CD14-positive monocyte (primary cell): ENCODE measurements around the gene TRIM31. TPM values are rescaled to one million over a fixed set of nuclear protein-coding genes. Genes with fewer than 3 reads are reported as not detected.

Experiments used
- DNase-seq, 3 donors: peaks; one replicate each; pipeline ENCODE4 v3.0.0-alpha.2; 2011 to 2022
- H2AFZ ChIP-seq: 2 replicates; pipeline ENCODE4 v1.6.0; 2012; ENCODE audit warnings: mild to moderate bottlenecking, low read depth, low read length, inconsistent platforms; ENCODE audit not compliant: insufficient read depth, poor library complexity, severe bottlenecking
- H3K27ac ChIP-seq, 2 donors: 1 replicate in 1 of 2; 2 replicates in 1 of 2; pipeline ENCODE4 v1.5.1; 2012 to 2013; ENCODE audit warnings: low read length in 2 of 2, control low read depth in 1 of 2, inconsistent platforms in 1 of 2, low read depth in 1 of 2, mild to moderate bottlenecking in 1 of 2
- H3K27me3 ChIP-seq, 2 donors: one replicate each; pipeline versions ENCODE4 v1.6.0 to v1.6.1; 2011 to 2013; ENCODE audit warnings: low read length in 2 of 2; ENCODE audit not compliant: control insufficient read depth in 2 of 2, insufficient read depth in 2 of 2
- H3K36me3 ChIP-seq, 2 donors: replicated peaks in 1 of 2; 1 replicate in 1 of 2; 2 replicates in 1 of 2; pipeline versions ENCODE4 v1.5.1 to v1.6.1; 2012 to 2013; ENCODE audit warnings: low read length in 2 of 2, control low read depth in 1 of 2, inconsistent platforms in 1 of 2, mild to moderate bottlenecking in 1 of 2; ENCODE audit not compliant: insufficient read depth in 2 of 2, control insufficient read depth in 1 of 2
- H3K4me1 ChIP-seq, 2 donors: 1 replicate in 1 of 2; 2 replicates in 1 of 2; pipeline versions ENCODE4 v1.5.1 to v1.6.1; 2012 to 2013; ENCODE audit warnings: low read length in 2 of 2, control low read depth in 1 of 2, inconsistent platforms in 1 of 2, mild to moderate bottlenecking in 1 of 2, moderate library complexity in 1 of 2; ENCODE audit not compliant: insufficient read depth in 2 of 2, control insufficient read depth in 1 of 2
- H3K4me2 ChIP-seq: replicated peaks from 2 replicates; pipeline ENCODE3; 2012; ENCODE audit warnings: low read length, moderate library complexity, mild to moderate bottlenecking; ENCODE audit not compliant: poor library complexity, severe bottlenecking; ENCODE audit errors: extremely low read depth
- H3K4me3 ChIP-seq, 3 experiments: fragments of 200-600 bp in 1 of 3; sonication (generic) in 1 of 3; replicated peaks in 1 of 3; 1 replicate in 2 of 3; 2 replicates in 1 of 3; pipeline ENCODE4 v1.5.1; 2011 to 2013; ENCODE audit warnings: low read length in 3 of 3, mild to moderate bottlenecking in 3 of 3, control low read depth in 2 of 3, low read depth in 2 of 3, inconsistent platforms in 1 of 3, moderate library complexity in 1 of 3
- H3K79me2 ChIP-seq: 2 replicates; pipeline ENCODE4 v1.6.0; 2012; ENCODE audit warnings: mild to moderate bottlenecking, control low read depth, inconsistent platforms, low read length, moderate library complexity; ENCODE audit not compliant: insufficient read depth
- H3K9ac ChIP-seq: 2 replicates; pipeline ENCODE4 v1.6.0; 2017; ENCODE audit warnings: low read length, mild to moderate bottlenecking; ENCODE audit not compliant: insufficient read depth, poor library complexity, severe bottlenecking
- H3K9me3 ChIP-seq, 2 donors: replicated peaks in 1 of 2; 1 replicate in 1 of 2; 2 replicates in 1 of 2; pipeline versions ENCODE4 v1.5.1 to v1.6.1; 2012 to 2013; ENCODE audit warnings: low read length in 2 of 2, control low read depth in 1 of 2; ENCODE audit not compliant: control insufficient read depth in 1 of 2, insufficient read depth in 1 of 2
- H4K20me1 ChIP-seq: 2 replicates; pipeline ENCODE4 v1.6.0; 2012; ENCODE audit warnings: mild to moderate bottlenecking, low read length, control low read depth, moderate library complexity; ENCODE audit not compliant: insufficient read depth
- H3K27ac Mint-ChIP-seq, 7 donors: one replicate each; pipeline ENCODE4 v1.8.0; 2020; ENCODE audit warnings: mild to moderate bottlenecking in 7 of 7, mixed read lengths in 7 of 7, moderate library complexity in 6 of 7, inconsistent platforms in 2 of 7
- H3K27me3 Mint-ChIP-seq, 3 donors: one replicate each; pipeline ENCODE4 v1.8.0; 2021 to 2022; ENCODE audit warnings: low read depth in 3 of 3, mild to moderate bottlenecking in 3 of 3, mixed read lengths in 3 of 3, moderate library complexity in 3 of 3, inconsistent platforms in 1 of 3
- H3K36me3 Mint-ChIP-seq, 2 donors: one replicate each; pipeline ENCODE4 v1.8.0; 2020; ENCODE audit warnings: mixed read lengths in 2 of 2, inconsistent platforms in 1 of 2, mild to moderate bottlenecking in 1 of 2
- H3K4me1 Mint-ChIP-seq: one replicate; pipeline ENCODE4 v1.8.0; 2020; ENCODE audit warnings: mild to moderate bottlenecking, mixed read lengths
- H3K4me3 Mint-ChIP-seq, 2 donors: one replicate each; pipeline ENCODE4 v1.8.0; 2020; ENCODE audit warnings: mild to moderate bottlenecking in 2 of 2, mixed read lengths in 2 of 2, moderate library complexity in 1 of 2
- H3K9me3 Mint-ChIP-seq, 7 donors: one replicate each; pipeline ENCODE4 v1.8.0; 2020 to 2022; ENCODE audit warnings: mixed read lengths in 7 of 7, mild to moderate bottlenecking in 6 of 7, moderate library complexity in 6 of 7, inconsistent platforms in 2 of 7
- WGBS: methylation state at CpG from one replicate; pipeline ENCODE4 v1.1.5; 2013; ENCODE audit warnings: missing lambda C conversion rate; ENCODE audit not compliant: insufficient coverage; 5-methylcytosine and 5-hydroxymethylcytosine counted together
- intact Hi-C, 2 donors: fragments of 100-400 bp; cut with micrococcal nuclease; formaldehyde crosslinking; loops; one replicate each; pipeline versions ENCODE4 v1.15.0 to v1.15.1; 2023
- polyA plus RNA-seq, 3 donors: library from polyadenylated mRNA; depleted of rRNA in 1 of 3; unstranded in 2 of 3; stranded (reverse) in 1 of 3; fragments of 300-500 nt in 2 of 3; fragments of >200 nt in 1 of 3; fragmentation: Illumina TruSeq in 2 of 3; gene quantifications; 1 replicate in 2 of 3; 2 replicates in 1 of 3; pipeline ENCODE4 v1.2.3, GENCODE V29; 2012 to 2021
- TF ChIP-seq, protein P1 (sequence below): fragments of 200-600 bp; IDR thresholded peaks from one replicate; pipeline ENCODE4 v1.8.0; 2022; ENCODE audit warnings: antibody characterized with exemption, mild to moderate bottlenecking

The TRIM31 gene
- polyA plus RNA-seq, 3 donors: not detected

DNA sequence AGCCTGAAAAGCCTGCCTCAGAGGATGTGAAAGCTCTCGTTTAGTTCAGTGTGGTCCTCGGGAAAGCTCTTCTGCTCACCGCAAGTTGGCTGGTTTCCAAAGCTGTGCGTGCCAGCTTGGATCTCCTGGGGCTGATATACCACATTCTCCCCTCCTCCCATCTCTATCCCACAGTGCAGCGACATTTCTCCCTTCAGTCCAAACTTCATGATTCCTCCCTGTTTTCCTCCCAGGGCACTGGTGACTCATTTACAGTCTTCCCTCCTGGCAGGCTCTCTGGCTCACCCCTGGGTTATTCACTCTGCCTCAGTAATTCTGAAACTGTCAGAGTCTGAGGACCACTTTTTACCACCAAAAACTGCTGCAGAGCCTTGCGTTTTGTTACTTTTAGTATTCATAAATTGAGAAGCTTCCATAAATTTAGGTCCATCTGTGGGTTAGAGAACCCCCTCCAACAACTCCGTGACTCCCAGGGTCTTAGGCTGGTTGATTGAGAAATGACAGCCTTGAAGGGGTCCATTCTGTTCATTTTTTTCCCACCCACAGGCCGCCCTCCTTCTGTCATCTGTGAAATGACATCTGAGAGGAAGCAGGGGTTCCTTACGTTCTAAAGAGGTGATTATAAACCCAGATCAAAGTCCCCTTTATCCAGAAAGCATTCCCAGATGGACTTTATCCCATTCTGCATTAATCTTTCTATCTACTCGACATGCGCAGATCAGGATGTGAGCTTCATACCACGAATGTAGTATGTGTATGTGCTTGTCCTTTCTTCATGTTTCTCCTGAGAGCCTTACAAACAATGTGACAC is 42.0 kb upstream of the TRIM31 start:
- Histone ChIP-seq H3K9me3 (no peaks in the 10 kb centered on the region), H3K36me3 (no peaks in the 10 kb centered on the region), H2AFZ (no peak overlapping the region), H3K4me2 (no peak overlapping the region), H3K27ac (no peak overlapping the region), H4K20me1 (no peaks in the 10 kb centered on the region), H3K4me1 (peaks cover 28 to 38% of the 10 kb centered on the region in 2 donors), H3K9ac (no peak overlapping the region), H3K4me3 (no peak overlapping the region), H3K27me3 (no peaks in the 10 kb centered on the region), H3K79me2 (no peaks in the 10 kb centered on the region)
- Mint-ChIP-seq H3K4me3 (no peak overlapping the region), H3K9me3 (peaks cover 0 to 3% (median 0%) of the 10 kb centered on the region in 7 donors), H3K27ac (no peak overlapping the region), H3K36me3 (no peaks in the 10 kb centered on the region), H3K27me3 (peaks cover 0 to 4% (median 0%) of the 10 kb centered on the region in 3 donors), H3K4me1 (peaks cover 33% of the 10 kb centered on the region)
- WGBS: 100% methylated on average over 3 of the region's 12 CpGs
- TF ChIP-seq, protein P1, sequence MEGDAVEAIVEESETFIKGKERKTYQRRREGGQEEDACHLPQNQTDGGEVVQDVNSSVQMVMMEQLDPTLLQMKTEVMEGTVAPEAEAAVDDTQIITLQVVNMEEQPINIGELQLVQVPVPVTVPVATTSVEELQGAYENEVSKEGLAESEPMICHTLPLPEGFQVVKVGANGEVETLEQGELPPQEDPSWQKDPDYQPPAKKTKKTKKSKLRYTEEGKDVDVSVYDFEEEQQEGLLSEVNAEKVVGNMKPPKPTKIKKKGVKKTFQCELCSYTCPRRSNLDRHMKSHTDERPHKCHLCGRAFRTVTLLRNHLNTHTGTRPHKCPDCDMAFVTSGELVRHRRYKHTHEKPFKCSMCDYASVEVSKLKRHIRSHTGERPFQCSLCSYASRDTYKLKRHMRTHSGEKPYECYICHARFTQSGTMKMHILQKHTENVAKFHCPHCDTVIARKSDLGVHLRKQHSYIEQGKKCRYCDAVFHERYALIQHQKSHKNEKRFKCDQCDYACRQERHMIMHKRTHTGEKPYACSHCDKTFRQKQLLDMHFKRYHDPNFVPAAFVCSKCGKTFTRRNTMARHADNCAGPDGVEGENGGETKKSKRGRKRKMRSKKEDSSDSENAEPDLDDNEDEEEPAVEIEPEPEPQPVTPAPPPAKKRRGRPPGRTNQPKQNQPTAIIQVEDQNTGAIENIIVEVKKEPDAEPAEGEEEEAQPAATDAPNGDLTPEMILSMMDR: no peak
- no peak for DNase-seq
- intact Hi-C loops: no loop called here

DNA sequence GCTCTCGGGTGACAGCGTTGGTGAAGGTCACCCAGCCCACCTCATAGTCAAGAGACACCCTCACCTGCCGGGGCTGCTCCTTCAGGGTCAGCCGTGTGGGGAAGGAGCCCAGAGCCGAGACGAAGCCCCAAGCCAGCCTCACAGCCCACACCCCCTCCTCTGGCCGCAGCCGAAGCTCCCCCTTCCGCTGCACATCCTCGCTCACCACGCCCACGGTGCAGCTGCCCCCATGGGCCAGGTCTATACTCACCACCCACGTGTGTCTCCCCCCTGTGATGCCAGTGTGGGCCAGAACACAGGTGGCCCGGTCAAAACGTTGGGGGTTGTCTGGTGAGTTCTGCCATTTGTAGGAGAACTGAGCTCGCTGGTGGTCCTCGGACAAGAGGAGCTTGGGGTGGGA is 41.2 kb upstream of the TRIM31 start:
- Histone ChIP-seq H2AFZ (no peak overlapping the region), H3K79me2 (no peaks in the 10 kb centered on the region), H3K4me2 (no peak overlapping the region), H4K20me1 (no peaks in the 10 kb centered on the region), H3K9me3 (no peaks in the 10 kb centered on the region), H3K27ac (no peak overlapping the region), H3K9ac (no peak overlapping the region), H3K36me3 (no peaks in the 10 kb centered on the region), H3K4me1 (peaks cover 28 to 38% of the 10 kb centered on the region in 2 donors), H3K27me3 (no peaks in the 10 kb centered on the region), H3K4me3 (no peak overlapping the region)
- no peak for DNase-seq
- Mint-ChIP-seq H3K4me1 (peaks cover 36% of the 10 kb centered on the region), H3K27ac (no peak overlapping the region), H3K36me3 (no peaks in the 10 kb centered on the region), H3K9me3 (peaks cover 0 to 3% (median 0%) of the 10 kb centered on the region in 7 donors), H3K27me3 (peaks cover 0 to 2% (median 0%) of the 10 kb centered on the region in 3 donors), H3K4me3 (no peak overlapping the region)
- intact Hi-C loops: no loop called here
- TF ChIP-seq, protein P1: no peak
- 99% methylated on average over 12 of the region's 17 CpGs for WGBS
